ENCODE results near the gene BMERB1.

Gene BMERB1

DNA sequence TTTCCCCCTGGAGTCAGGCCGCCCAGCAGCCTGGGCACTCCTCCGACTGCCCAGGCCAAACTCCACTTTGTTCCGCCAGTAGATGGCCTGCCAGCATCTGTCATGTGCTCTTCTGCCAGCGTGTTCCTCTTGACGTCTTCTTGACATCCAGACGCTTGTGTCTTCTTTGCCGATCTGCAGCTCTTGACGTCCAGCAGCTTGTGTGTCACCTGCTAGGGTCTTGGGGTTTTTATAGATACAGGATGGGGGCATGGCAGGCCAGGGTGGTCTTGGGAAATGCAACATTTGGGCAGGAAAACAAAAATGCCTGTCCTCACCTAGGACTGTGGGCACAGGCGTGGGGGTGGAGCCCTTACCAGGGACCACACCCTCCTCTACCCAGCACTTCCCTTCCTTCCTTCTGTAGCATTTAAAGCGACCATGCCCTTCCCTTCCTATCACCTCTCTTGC is 88.7 kb downstream of the BMERB1 start:
- H3K36me3 ChIP-seq (ENCODE audit: insufficient read depth): no peaks in the 10 kb centered on the region
- no peak overlapping the region for H3K4me2 ChIP-seq
- no peaks in the 10 kb centered on the region for H3K4me1 ChIP-seq (ENCODE audit: low read depth, poor library complexity, severe bottlenecking)
- H3K4me3 ChIP-seq (IDR thresholded peaks at IDR 0.05; ENCODE audit: insufficient read depth, low read depth, low read length): no peak overlapping the region
- no peak overlapping the region for H2AFZ ChIP-seq (ENCODE audit: low read depth)
- H4K20me1 ChIP-seq (ENCODE audit: insufficient read depth): no peaks in the 10 kb centered on the region
- H3K27me3 ChIP-seq (ENCODE audit: insufficient read depth, low read depth): no peaks in the 10 kb centered on the region
- H3K79me2 ChIP-seq (ENCODE audit: insufficient read depth, low read depth): no peaks in the 10 kb centered on the region
- TF ChIP-seq, protein P1, sequence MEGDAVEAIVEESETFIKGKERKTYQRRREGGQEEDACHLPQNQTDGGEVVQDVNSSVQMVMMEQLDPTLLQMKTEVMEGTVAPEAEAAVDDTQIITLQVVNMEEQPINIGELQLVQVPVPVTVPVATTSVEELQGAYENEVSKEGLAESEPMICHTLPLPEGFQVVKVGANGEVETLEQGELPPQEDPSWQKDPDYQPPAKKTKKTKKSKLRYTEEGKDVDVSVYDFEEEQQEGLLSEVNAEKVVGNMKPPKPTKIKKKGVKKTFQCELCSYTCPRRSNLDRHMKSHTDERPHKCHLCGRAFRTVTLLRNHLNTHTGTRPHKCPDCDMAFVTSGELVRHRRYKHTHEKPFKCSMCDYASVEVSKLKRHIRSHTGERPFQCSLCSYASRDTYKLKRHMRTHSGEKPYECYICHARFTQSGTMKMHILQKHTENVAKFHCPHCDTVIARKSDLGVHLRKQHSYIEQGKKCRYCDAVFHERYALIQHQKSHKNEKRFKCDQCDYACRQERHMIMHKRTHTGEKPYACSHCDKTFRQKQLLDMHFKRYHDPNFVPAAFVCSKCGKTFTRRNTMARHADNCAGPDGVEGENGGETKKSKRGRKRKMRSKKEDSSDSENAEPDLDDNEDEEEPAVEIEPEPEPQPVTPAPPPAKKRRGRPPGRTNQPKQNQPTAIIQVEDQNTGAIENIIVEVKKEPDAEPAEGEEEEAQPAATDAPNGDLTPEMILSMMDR (conservative IDR thresholded peaks at IDR 0.05; ENCODE audit: low read depth, low read length): no peak
- no peak overlapping the region for H3K9ac ChIP-seq
- H3K27ac ChIP-seq: no peak overlapping the region

DNA sequence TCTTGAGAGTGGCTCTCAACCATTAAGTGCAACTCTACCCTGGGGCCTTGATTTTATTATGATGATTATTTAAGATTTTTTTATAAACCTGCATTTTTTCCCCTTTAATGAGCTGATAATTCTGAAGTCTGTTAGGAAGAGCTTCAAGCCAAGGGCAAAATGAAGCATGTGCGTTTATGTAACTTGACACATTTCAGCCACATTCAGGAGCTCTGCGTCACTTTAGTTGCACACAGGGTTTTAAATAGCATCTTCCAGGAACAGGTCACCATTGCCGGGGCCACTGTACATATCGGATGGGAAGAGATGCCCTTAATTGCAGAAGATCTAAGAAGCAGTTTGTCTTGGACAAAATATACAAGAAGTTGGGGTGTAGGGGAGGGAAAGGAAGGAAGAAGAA is 89.6 kb downstream of the BMERB1 start:
- Histone ChIP-seq H3K27ac (no peak overlapping the region), H3K9ac (no peak overlapping the region), H3K27me3 (ENCODE audit: insufficient read depth, low read depth) (no peaks in the 10 kb centered on the region), H3K4me2 (no peak overlapping the region), H2AFZ (ENCODE audit: low read depth) (no peak overlapping the region), H3K36me3 (ENCODE audit: insufficient read depth) (no peaks in the 10 kb centered on the region), H3K4me1 (ENCODE audit: low read depth, poor library complexity, severe bottlenecking) (no peaks in the 10 kb centered on the region), H3K4me3 (IDR thresholded peaks at IDR 0.05; ENCODE audit: insufficient read depth, low read depth, low read length) (no peak overlapping the region), H4K20me1 (ENCODE audit: insufficient read depth) (no peaks in the 10 kb centered on the region), H3K79me2 (ENCODE audit: insufficient read depth, low read depth) (no peaks in the 10 kb centered on the region)
- TF ChIP-seq, protein P1 (conservative IDR thresholded peaks at IDR 0.05; ENCODE audit: low read depth, low read length): no peak

GRCh38 chr16:15524966-15525365 is 90.6 kb downstream of the BMERB1 start:
- H3K36me3 ChIP-seq (ENCODE audit: insufficient read depth): no peaks in the 10 kb centered on the region
- H3K27me3 ChIP-seq (ENCODE audit: insufficient read depth, low read depth): no peaks in the 10 kb centered on the region
- TF ChIP-seq, protein P1 (conservative IDR thresholded peaks at IDR 0.05; ENCODE audit: low read depth, low read length): no peak
- H2AFZ ChIP-seq (ENCODE audit: low read depth): no peak overlapping the region
- no peak overlapping the region for H3K9ac ChIP-seq
- H3K79me2 ChIP-seq (ENCODE audit: insufficient read depth, low read depth): no peaks in the 10 kb centered on the region
- no peaks in the 10 kb centered on the region for H4K20me1 ChIP-seq (ENCODE audit: insufficient read depth)
- no peak overlapping the region for H3K27ac ChIP-seq
- H3K4me3 ChIP-seq (IDR thresholded peaks at IDR 0.05; ENCODE audit: insufficient read depth, low read depth, low read length): no peak overlapping the region
- no peak overlapping the region for H3K4me2 ChIP-seq
- no peaks in the 10 kb centered on the region for H3K4me1 ChIP-seq (ENCODE audit: low read depth, poor library complexity, severe bottlenecking)

DNA sequence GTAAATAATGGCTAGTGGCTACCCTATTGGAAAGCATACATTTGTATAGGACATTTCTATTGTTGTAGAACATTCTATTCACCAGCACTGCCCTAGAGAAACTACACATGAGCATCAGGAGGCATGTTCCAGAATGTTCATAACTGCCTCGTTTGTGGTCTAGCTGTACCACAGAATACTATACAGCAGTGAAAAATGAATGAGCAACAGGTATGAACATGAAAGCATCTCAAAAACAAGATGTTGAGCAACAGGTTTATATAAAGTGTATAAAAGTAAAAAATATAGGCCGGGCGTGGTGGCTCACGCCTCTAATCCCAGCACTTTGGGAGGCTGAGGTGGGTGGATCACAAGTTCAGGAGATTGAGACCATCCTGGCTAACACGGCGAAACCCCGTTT is 91.7 kb downstream of the BMERB1 start:
- no peak overlapping the region for H3K4me2 ChIP-seq
- TF ChIP-seq, protein P1 (conservative IDR thresholded peaks at IDR 0.05; ENCODE audit: low read depth, low read length): no peak
- no peak overlapping the region for H2AFZ ChIP-seq (ENCODE audit: low read depth)
- H4K20me1 ChIP-seq (ENCODE audit: insufficient read depth): no peaks in the 10 kb centered on the region
- H3K9ac ChIP-seq: no peak overlapping the region
- H3K36me3 ChIP-seq (ENCODE audit: insufficient read depth): no peaks in the 10 kb centered on the region
- no peaks in the 10 kb centered on the region for H3K4me1 ChIP-seq (ENCODE audit: low read depth, poor library complexity, severe bottlenecking)
- H3K27ac ChIP-seq: no peak overlapping the region
- H3K27me3 ChIP-seq (ENCODE audit: insufficient read depth, low read depth): no peaks in the 10 kb centered on the region
- H3K79me2 ChIP-seq (ENCODE audit: insufficient read depth, low read depth): no peaks in the 10 kb centered on the region
- H3K4me3 ChIP-seq (IDR thresholded peaks at IDR 0.05; ENCODE audit: insufficient read depth, low read depth, low read length): no peak overlapping the region

All from KMS-11 (cell line).